MM.1S (cell line): Measurements from ENCODE around the gene ZNF438.

Experiments used
- DNase-seq: peaks from one replicate; pipeline ENCODE4 v3.0.0-alpha.2; 2015
- H2AFZ ChIP-seq: fragments of 300-600 bp; sonication (generic); 2 replicates; pipeline ENCODE4 v1.6.0; 2016; ENCODE audit warnings: antibody characterized with exemption, low read length
- H3F3A ChIP-seq: fragments of 300-600 bp; sonication (generic); 2 replicates; pipeline ENCODE4 v1.6.1; 2016; ENCODE audit warnings: mild to moderate bottlenecking, antibody characterized with exemption, low read length, moderate library complexity, mixed read lengths; ENCODE audit not compliant: insufficient read depth
- H3K27ac ChIP-seq: fragments of 300-600 bp; sonication (generic); 2 replicates; pipeline ENCODE4 v1.5.1; 2016; ENCODE audit warnings: mild to moderate bottlenecking, low read length
- H3K27me3 ChIP-seq: fragments of 300-600 bp; sonication (generic); replicated peaks from 2 replicates; pipeline ENCODE4 v1.6.0; 2016; ENCODE audit warnings: low read length; ENCODE audit not compliant: insufficient read depth
- H3K36me3 ChIP-seq: fragments of 300-600 bp; sonication (generic); replicated peaks from 2 replicates; pipeline ENCODE4 v1.6.1; 2016; ENCODE audit warnings: mild to moderate bottlenecking, low read length, mixed read lengths; ENCODE audit not compliant: insufficient read depth
- H3K4me1 ChIP-seq: fragments of 300-600 bp; sonication (generic); 2 replicates; pipeline ENCODE4 v1.6.1; 2016; ENCODE audit warnings: low read length, mixed read lengths
- H3K4me2 ChIP-seq: fragments of 300-600 bp; sonication (generic); 2 replicates; pipeline ENCODE4 v1.6.0; 2016; ENCODE audit warnings: low read depth, low read length
- H3K4me3 ChIP-seq: fragments of 300-600 bp; sonication (generic); 2 replicates; pipeline ENCODE4 v1.5.1; 2016; ENCODE audit warnings: low read length, mixed read lengths
- H3K79me2 ChIP-seq: fragments of 300-600 bp; sonication (generic); 2 replicates; pipeline ENCODE4 v1.6.1; 2016; ENCODE audit warnings: mixed run types, low read length, mixed read lengths
- H3K9ac ChIP-seq: fragments of 300-600 bp; sonication (generic); 2 replicates; pipeline ENCODE4 v1.6.1; 2016; ENCODE audit warnings: low read length, mixed read lengths
- H3K9me2 ChIP-seq: fragments of 300-600 bp; sonication (generic); replicated peaks from 2 replicates; pipeline ENCODE4 v1.6.1; 2016; ENCODE audit warnings: mild to moderate bottlenecking, low read length, mixed read lengths; ENCODE audit not compliant: insufficient read depth
- H3K9me3 ChIP-seq: fragments of 300-600 bp; sonication (generic); replicated peaks from 2 replicates; pipeline ENCODE4 v1.6.1; 2016; ENCODE audit warnings: mild to moderate bottlenecking, low read length, mixed read lengths; ENCODE audit not compliant: insufficient read depth
- H4K20me1 ChIP-seq: fragments of 300-600 bp; sonication (generic); 2 replicates; pipeline ENCODE4 v1.6.1; 2016; ENCODE audit warnings: mild to moderate bottlenecking, low read length, moderate library complexity, mixed read lengths; ENCODE audit not compliant: insufficient read depth
- EZH2 ChIP-seq: fragments of 300-600 bp; sonication (generic); optimal IDR thresholded peaks from 2 replicates; pipeline ENCODE3; 2017; ENCODE audit warnings: low read depth, mild to moderate bottlenecking, antibody characterized with exemption, low read length, mixed read lengths
- EZH2phosphoT487 ChIP-seq: fragments of 300-600 bp; sonication (generic); IDR thresholded peaks from 2 replicates; pipeline ENCODE4 v1.6.1; 2018; ENCODE audit warnings: antibody characterized with exemption, low read length
- TF ChIP-seq, protein P1 (sequence below): fragments of 300-600 bp; sonication (generic); IDR thresholded peaks from 2 replicates; pipeline ENCODE4 v1.5.1; 2016; ENCODE audit warnings: antibody characterized with exemption, low read length, mixed read lengths

Gene ZNF438

DNA sequence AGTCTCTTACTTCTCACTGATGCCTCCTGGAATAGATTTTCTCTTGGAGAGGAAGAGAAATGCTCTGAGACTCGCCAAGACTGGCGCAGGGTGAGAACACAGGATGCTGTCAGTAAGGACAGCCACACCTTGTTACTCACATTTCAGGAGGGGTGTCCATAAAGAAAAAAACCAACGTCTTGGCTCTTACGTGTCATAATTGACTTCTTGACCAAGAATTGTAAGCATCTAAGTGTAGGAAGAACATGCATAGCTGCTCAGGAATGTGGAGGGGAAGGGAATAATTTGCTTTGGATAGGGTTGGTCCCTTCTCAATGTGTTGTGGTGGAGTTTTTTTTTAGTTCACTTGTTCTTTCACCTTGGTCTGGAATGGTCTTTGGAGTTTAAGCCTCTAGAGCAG lies 43.8 kb upstream of the ZNF438 start:
- Histone ChIP-seq H3K4me1 (no peaks in the 10 kb centered on the region), H3K4me2 (no peak overlapping the region), H3K79me2 (no peaks in the 10 kb centered on the region), H3F3A (no peaks in the 10 kb centered on the region), H3K4me3 (no peak overlapping the region), H3K9ac (no peak overlapping the region), H3K36me3 (no peaks in the 10 kb centered on the region), H2AFZ (no peak overlapping the region), H3K9me3 (no peaks in the 10 kb centered on the region), H4K20me1 (no peaks in the 10 kb centered on the region), H3K27me3 (no peaks in the 10 kb centered on the region), H3K27ac (no peak overlapping the region), H3K9me2 (no peaks in the 10 kb centered on the region)
- no peak for DNase-seq
- TF ChIP-seq EZH2phosphoT487 (no peak), EZH2 (no peak)
- TF ChIP-seq, protein P1, sequence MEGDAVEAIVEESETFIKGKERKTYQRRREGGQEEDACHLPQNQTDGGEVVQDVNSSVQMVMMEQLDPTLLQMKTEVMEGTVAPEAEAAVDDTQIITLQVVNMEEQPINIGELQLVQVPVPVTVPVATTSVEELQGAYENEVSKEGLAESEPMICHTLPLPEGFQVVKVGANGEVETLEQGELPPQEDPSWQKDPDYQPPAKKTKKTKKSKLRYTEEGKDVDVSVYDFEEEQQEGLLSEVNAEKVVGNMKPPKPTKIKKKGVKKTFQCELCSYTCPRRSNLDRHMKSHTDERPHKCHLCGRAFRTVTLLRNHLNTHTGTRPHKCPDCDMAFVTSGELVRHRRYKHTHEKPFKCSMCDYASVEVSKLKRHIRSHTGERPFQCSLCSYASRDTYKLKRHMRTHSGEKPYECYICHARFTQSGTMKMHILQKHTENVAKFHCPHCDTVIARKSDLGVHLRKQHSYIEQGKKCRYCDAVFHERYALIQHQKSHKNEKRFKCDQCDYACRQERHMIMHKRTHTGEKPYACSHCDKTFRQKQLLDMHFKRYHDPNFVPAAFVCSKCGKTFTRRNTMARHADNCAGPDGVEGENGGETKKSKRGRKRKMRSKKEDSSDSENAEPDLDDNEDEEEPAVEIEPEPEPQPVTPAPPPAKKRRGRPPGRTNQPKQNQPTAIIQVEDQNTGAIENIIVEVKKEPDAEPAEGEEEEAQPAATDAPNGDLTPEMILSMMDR: no peak

- no peak for DNase-seq
- no peak overlapping the region for H3K9ac ChIP-seq
- H3K4me1 ChIP-seq: no peaks in the 10 kb centered on the region
- H3K9me3 ChIP-seq: no peaks in the 10 kb centered on the region
- H2AFZ ChIP-seq: no peak overlapping the region
- no peaks in the 10 kb centered on the region for H3K79me2 ChIP-seq
- no peaks in the 10 kb centered on the region for H3F3A ChIP-seq
- no peak overlapping the region for H3K27ac ChIP-seq
- no peak overlapping the region for H3K4me2 ChIP-seq
- no peaks in the 10 kb centered on the region for H4K20me1 ChIP-seq
- H3K27me3 ChIP-seq: no peaks in the 10 kb centered on the region
- TF ChIP-seq EZH2: no peak
- no peak for TF ChIP-seq EZH2phosphoT487
- TF ChIP-seq, protein P1: no peak
- no peak overlapping the region for H3K4me3 ChIP-seq
- no peaks in the 10 kb centered on the region for H3K9me2 ChIP-seq
- no peaks in the 10 kb centered on the region for H3K36me3 ChIP-seq
Measured at GRCh38 chr10:31074722-31075086, 43.0 kb upstream of the ZNF438 start.

GRCh38 chr10:31073996-31074721 lies 42.5 kb upstream of the ZNF438 start:
- Histone ChIP-seq H3K79me2 (no peaks in the 10 kb centered on the region), H3K9me3 (no peaks in the 10 kb centered on the region), H3K9ac (no peak overlapping the region), H2AFZ (no peak overlapping the region), H3K4me3 (no peak overlapping the region), H3K27me3 (no peaks in the 10 kb centered on the region), H3K4me2 (no peak overlapping the region), H3K36me3 (no peaks in the 10 kb centered on the region), H4K20me1 (no peaks in the 10 kb centered on the region), H3K4me1 (no peaks in the 10 kb centered on the region), H3F3A (no peaks in the 10 kb centered on the region), H3K27ac (no peak overlapping the region), H3K9me2 (no peaks in the 10 kb centered on the region)
- TF ChIP-seq, protein P1: no peak
- no peak for TF ChIP-seq EZH2
- no peak for TF ChIP-seq EZH2phosphoT487
- no peak for DNase-seq
